Ishikawa (cell line): ENCODE data around the gene GTF3C1.
A peak's percentile ranks its signal among the peaks of the same experiment; 100 is the strongest.

Source experiments
- CEBPB ChIP-seq: IDR thresholded peaks from 2 replicates; pipeline ENCODE4 v1.6.1; 2012
- CREB1 ChIP-seq: IDR thresholded peaks from 2 replicates; pipeline ENCODE4 v1.6.1; 2012; ENCODE audit warnings: low read depth
- EGR1 ChIP-seq: IDR thresholded peaks from 2 replicates; pipeline ENCODE4 v1.6.1; 2012
- EP300 ChIP-seq: IDR thresholded peaks from 2 replicates; pipeline ENCODE4 v1.6.1; 2012; ENCODE audit warnings: borderline replicate concordance
- FOXM1 ChIP-seq: IDR thresholded peaks from 2 replicates; pipeline ENCODE4 v1.6.1; 2012; ENCODE audit warnings: low read depth, borderline replicate concordance
- NFIC ChIP-seq: IDR thresholded peaks from 2 replicates; pipeline ENCODE4 v1.6.1; 2012
- RAD21 ChIP-seq: IDR thresholded peaks from 2 replicates; pipeline ENCODE4 v1.6.1; 2012; ENCODE audit warnings: low read depth
- TAF1 ChIP-seq: IDR thresholded peaks from 2 replicates; pipeline ENCODE4 v1.6.1; 2012; ENCODE audit warnings: low read depth, mild to moderate bottlenecking
- TCF12 ChIP-seq: IDR thresholded peaks from 2 replicates; pipeline ENCODE4 v1.6.1; 2012; ENCODE audit warnings: low read depth
- TEAD4 ChIP-seq: IDR thresholded peaks from 2 replicates; pipeline ENCODE4 v1.6.1; 2012
- USF1 ChIP-seq: IDR thresholded peaks from 2 replicates; pipeline ENCODE4 v1.6.1; 2012
- YY1 ChIP-seq: IDR thresholded peaks from 2 replicates; pipeline ENCODE4 v1.6.1; 2012; ENCODE audit warnings: low read depth
- ZBTB7A ChIP-seq: IDR thresholded peaks from 2 replicates; pipeline ENCODE4 v1.6.1; 2012; ENCODE audit warnings: low read depth
- TF ChIP-seq, protein P1 (sequence below): IDR thresholded peaks from 2 replicates; pipeline ENCODE4 v1.6.1; 2012
- TF ChIP-seq, protein P2 (sequence below): IDR thresholded peaks from 2 replicates; pipeline ENCODE4 v1.6.1; 2012; ENCODE audit warnings: low read depth, mild to moderate bottlenecking

Gene GTF3C1

DNA sequence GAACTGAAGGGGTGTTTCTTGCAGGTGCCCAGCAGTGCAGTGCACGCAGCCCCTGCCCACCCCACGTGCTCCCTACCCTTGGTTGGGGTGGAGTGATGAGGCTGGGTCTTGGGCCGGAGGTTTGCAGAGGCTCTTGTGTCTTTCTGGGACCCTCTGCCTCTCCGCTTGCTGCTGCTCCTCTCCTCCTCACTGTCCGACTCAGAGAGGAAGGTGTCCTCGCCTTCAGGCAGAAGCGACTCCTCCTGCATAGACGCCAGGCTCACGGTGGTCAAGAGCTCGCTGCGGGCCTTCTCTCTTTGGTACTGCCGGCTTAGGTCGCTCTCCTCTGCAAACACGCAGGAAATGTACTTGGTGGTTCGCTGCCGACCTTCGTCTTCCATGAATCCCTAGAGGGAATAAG, 42.9 kb downstream of the GTF3C1 start:
- TF ChIP-seq TCF12 (no peak), RAD21 (no peak), FOXM1 (no peak), EP300 (no peak), EGR1 (no peak), TAF1 (no peak), NFIC (no peak), TEAD4 (no peak), YY1 (no peak)
- TF ChIP-seq, protein P1, sequence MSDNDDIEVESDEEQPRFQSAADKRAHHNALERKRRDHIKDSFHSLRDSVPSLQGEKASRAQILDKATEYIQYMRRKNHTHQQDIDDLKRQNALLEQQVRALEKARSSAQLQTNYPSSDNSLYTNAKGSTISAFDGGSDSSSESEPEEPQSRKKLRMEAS = no peak
- TF ChIP-seq, protein P2, sequence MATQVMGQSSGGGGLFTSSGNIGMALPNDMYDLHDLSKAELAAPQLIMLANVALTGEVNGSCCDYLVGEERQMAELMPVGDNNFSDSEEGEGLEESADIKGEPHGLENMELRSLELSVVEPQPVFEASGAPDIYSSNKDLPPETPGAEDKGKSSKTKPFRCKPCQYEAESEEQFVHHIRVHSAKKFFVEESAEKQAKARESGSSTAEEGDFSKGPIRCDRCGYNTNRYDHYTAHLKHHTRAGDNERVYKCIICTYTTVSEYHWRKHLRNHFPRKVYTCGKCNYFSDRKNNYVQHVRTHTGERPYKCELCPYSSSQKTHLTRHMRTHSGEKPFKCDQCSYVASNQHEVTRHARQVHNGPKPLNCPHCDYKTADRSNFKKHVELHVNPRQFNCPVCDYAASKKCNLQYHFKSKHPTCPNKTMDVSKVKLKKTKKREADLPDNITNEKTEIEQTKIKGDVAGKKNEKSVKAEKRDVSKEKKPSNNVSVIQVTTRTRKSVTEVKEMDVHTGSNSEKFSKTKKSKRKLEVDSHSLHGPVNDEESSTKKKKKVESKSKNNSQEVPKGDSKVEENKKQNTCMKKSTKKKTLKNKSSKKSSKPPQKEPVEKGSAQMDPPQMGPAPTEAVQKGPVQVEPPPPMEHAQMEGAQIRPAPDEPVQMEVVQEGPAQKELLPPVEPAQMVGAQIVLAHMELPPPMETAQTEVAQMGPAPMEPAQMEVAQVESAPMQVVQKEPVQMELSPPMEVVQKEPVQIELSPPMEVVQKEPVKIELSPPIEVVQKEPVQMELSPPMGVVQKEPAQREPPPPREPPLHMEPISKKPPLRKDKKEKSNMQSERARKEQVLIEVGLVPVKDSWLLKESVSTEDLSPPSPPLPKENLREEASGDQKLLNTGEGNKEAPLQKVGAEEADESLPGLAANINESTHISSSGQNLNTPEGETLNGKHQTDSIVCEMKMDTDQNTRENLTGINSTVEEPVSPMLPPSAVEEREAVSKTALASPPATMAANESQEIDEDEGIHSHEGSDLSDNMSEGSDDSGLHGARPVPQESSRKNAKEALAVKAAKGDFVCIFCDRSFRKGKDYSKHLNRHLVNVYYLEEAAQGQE = no peak

DNA sequence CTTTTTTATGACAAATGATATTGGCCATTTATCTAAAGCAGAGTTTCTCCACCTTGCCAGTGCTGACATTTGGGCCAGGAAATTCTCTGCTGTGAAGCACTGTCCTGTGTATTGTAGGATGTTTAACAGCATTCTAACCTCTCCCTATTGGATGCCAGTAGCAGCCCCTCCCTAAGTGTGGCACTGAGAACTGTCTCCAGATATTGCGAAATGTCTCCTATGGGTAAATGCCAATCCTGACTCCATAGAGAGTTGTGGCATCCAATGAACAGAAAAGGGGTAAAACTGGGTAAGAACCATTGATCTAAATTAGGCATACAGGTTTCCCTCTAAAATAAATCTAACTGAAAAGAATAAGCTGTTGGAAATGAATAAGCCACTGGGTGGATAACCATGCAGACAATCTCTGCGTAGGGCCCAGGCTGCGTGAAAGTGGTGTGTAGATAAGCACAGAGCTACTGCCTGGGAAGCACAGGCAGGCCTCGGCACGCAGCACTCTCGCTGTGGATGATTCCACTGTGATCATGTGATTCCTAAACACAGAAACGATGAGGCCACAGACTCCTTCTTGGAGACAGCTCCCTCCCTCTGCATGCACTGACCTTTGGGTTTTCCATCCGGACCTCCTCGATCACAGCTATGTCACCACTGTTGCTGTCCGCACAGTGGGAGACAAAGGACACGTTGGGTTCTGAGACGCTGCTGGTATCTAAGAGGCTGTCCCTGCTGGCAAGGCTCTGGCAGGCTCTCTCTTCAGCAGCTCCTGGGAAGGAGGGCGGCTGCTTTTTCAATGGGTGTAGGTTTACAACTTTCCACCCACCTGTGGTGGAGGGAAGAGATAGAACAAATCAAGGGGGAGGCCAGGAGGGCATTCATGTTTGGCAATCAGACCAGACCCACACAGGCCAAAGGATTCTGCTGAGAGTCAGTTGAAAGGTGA, 44.1 kb downstream of the GTF3C1 start:
- TF ChIP-seq NFIC = no peak
- TF ChIP-seq CEBPB = peak; percentile 87
- TF ChIP-seq, protein P1 = no peak

- TF ChIP-seq TEAD4 (no peak), YY1 (no peak), TCF12 (no peak), ZBTB7A (no peak), NFIC (no peak), TAF1 (no peak), USF1 (no peak), EGR1 (no peak), CEBPB (no peak)
- TF ChIP-seq, protein P1 = no peak
- TF ChIP-seq, protein P2 = no peak
Observed at GRCh38 chr16:27503662-27504061, 46.1 kb downstream of the GTF3C1 start.

- TF ChIP-seq TEAD4 (no peak), EP300 (no peak), ZBTB7A (no peak), CEBPB (no peak), USF1 (no peak), RAD21 (no peak), EGR1 (no peak), FOXM1 (no peak), CREB1 (no peak), TAF1 (no peak), NFIC (no peak), TCF12 (no peak), YY1 (no peak)
- TF ChIP-seq, protein P2 = no peak
- TF ChIP-seq, protein P1 = no peak
Observed at GRCh38 chr16:27500801-27501200, 48.9 kb downstream of the GTF3C1 start.
